Loucy (cell line): ENCODE measurements around the gene TRIOBP.

Experiments used
- CTCF ChIP-seq: fragments of 200-600 bp; sonication (generic); conservative IDR thresholded peaks from 2 replicates; pipeline ENCODE4 v1.5.1; 2014; ENCODE audit warnings: mild to moderate bottlenecking, antibody characterized with exemption, low read length
- EZH2phosphoT487 ChIP-seq: fragments of 200-600 bp; IDR thresholded peaks from 2 replicates; pipeline ENCODE4 v1.6.1; 2018; ENCODE audit warnings: antibody characterized with exemption, mild to moderate bottlenecking, moderate library complexity, borderline replicate concordance

- no peak for TF ChIP-seq CTCF
- TF ChIP-seq EZH2phosphoT487, result no peak
Observed at GRCh38 chr22:37708580-37709444, 12.0 kb downstream of the TRIOBP start.
